Measurements from ENCODE around the gene KIF4B.
"Not testable (repeated sequence)": the region's sequence is repeated elsewhere in the genome, so short reads cannot be mapped to it uniquely, and the experiment has no call there.

KIF4B gene

DNA sequence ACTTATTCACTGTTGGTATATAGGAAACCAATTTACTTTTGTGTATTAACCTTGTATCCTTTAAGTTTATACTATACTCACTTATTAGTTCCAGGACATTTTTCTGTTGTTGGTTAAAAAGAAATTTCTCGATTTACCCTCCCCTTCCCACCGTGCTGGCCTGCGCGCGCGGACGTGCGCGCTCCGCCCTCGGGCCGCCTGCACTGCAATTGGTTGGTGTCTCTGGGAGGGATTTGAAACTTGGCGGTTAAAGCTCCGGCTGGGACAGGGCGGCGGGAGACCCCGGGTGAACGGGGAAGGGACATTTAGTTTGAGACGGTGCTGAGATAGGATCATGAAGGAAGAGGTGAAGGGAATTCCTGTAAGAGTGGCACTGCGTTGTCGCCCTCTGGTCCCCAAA lies at the start of gene KIF4B:
Gene KIF4B (plus strand): TSS at position 230 of the 400 bp plus-strand sequence. CDS start 105 bp downstream, at position 335.
- DNase-seq: no peak

DNA sequence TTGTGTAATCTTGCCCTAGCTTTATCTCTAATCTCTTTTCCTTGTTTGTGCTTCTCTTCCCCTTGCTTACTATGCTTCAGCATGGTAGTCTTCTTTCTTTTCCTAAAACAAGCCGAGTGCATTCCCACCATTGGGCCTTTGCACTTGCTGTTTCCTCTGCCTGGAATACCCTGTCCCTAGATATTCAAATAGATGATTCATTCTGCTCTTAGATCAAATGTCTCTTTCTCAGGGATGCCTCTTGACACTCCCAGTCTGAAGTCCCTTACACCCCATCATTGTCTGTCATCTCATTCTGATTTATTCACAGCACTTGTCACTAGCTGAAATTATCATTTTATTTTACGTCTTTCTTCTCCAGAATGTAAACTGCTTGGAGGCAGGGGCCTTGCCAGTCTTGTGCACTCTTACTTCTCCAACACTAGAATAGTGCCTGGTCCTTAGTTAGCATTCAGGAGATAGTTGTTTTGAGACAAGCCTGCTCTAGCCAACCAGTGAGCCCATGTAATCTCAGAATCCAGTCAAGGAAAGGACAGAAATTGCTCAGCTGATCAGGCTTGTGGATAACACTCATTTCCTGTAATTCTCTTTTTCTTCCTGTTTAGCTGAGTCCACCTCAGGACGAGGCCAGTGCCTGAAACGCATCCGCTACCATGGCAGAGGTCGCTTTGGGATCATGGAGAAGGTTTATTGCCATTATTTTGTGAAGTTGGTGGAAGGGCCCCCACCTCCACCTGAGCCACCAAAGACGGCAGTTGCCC lies 47.3 kb upstream of the KIF4B start:
- no peak for DNase-seq

GRCh38 chr5:154966874-154967273 lies 46.7 kb upstream of the KIF4B start:
- no peak for DNase-seq

- no peak for DNase-seq
These were observed 46.0 kb upstream of the KIF4B start for GRCh38 chr5:154967421-154968024.

DNA sequence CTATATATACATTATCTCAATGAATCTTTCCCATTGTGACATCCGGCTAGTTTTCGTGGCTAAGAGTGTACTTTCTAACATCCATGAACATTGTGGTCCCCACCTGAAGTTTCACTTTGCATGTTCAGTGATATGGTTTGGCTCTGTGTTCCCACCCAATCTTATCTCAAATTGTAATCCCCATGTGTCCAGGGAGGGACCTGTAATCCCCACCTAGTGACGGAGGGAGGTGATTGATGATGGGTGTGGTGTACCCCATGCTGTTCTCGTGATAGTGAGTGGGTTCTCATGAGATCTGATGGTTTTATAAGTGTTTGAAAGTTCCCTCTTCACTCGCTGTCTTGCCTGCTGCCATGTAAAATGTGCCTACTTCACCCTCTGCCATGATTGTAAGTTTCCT lies 44.6 kb upstream of the KIF4B start:
- DNase-seq: no peak

DNA sequence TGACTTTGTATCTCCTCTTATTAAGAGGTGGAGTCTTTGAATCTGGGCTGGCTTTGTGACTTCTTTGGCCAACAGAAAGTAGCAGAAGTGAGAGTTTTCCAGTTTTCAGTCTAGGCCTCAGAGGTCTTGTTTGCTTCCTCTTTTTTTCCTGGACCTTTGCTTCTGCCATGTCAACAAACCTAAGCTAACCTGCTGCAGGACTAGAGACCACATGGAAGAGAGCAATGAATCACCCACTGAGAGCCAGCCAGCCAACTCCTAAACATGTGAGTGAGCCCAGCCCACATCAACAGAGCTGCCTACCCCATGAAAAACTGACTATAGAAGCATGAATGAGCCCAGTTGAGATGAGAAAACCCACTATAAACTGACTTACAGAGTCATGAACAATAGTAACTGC lies 42.8 kb upstream of the KIF4B start:
- peak; percentile 47 for DNase-seq

DNA sequence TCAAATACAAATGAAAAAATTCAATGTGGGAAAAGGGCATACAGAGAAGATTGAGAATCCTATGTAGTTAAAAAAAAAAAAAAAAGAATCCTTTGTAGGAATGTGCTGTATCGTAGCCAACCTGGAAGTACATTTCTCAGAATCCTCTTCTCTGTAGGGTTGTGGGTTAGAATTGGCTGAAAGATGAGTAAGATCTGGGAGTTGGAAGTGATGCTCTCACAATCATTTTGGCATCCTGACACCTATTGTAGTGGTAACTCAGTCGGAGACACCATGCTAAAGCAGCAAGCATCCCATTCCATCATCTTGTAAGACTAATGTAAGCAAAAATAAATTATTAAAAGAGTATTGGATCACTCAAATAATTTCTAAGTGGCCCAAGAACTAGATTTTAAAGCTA lies 42.1 kb upstream of the KIF4B start:
- DNase-seq: no peak

DNA sequence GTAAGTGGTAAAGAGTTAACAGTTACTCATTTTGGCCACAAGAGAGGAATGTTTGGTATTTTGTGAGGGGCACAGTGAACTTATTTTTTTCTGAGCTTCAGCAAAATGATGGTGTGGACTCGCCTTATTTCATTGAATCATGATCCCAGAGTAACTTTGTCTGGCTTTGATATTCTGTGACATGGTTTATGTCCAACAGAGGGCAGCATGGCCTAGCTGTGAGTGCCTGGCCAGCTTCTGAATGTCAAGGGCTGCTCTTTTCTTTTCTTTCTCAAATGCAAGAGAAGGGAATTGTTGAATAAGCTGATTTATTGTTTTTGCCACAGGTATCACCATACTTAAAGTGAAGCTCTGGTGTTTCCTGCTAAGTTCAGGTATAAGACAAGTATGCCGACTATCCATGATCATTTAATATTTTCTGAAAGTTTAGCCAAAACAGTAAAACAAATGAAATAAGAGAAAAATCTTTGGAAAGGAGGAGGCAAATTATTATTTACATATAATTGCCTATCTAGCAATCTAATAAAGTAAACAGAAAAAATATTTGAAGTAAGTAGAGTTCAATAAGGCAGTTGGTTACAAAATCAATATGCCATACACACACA lies 41.0 kb upstream of the KIF4B start:
- peak; percentile 35 for DNase-seq

DNA sequence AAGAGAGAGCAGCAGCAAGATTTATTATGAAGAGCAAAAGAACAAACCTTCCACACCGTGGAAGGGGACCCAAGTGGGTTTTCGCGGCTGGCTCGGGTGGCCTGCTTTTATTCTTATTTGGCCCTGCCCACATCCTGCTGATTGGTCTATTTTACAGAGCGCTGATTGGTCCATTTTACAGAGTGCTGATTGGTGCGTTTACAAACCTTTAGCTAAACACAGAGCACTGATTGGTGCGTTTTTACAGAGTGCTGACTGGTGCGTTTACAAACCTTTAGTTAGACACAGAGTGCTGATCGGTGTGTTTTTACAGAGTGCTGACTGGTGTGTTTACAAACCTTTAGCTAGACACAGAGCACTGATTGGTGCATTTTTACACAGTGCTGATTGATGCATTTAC lies 37.5 kb upstream of the KIF4B start:
- not testable (repeated sequence) for DNase-seq

- no peak for DNase-seq
These were observed 36.1 kb upstream of the KIF4B start for GRCh38 chr5:154977409-154977808.

- DNase-seq: not testable (repeated sequence)
These were observed 35.3 kb upstream of the KIF4B start for GRCh38 chr5:154978294-154978693.

DNA sequence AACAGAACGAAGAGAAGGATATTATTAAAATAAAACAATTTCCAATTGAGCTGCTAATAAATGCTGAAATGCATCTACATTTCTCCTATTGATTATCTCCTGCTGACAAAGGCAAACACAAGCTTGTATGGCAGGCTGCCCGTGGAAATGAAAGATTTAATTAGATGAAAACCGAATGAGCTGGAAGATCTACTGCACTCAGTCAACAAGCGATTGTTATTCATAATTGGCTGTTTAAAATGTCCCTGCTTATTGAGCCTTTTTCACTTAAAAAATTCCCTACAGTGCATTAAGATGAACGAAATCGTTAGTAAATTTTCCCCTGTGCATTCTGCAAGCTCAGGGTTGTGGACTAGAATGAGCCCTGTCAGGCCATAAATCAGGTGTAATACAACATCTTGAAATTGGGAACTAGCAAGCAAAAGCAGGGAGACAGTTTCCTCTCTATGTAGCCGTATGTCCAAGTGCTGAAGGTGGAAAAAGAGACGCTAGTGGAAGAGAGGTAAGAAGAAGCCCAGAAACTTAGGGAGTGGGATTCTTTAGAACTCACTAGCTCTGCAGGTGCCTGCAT lies 28.5 kb upstream of the KIF4B start:
- no peak for DNase-seq

- no peak for DNase-seq
These were observed 27.4 kb upstream of the KIF4B start for GRCh38 chr5:154986151-154986550.

- no peak for DNase-seq
These were observed 23.9 kb upstream of the KIF4B start for GRCh38 chr5:154989626-154990025.

DNA sequence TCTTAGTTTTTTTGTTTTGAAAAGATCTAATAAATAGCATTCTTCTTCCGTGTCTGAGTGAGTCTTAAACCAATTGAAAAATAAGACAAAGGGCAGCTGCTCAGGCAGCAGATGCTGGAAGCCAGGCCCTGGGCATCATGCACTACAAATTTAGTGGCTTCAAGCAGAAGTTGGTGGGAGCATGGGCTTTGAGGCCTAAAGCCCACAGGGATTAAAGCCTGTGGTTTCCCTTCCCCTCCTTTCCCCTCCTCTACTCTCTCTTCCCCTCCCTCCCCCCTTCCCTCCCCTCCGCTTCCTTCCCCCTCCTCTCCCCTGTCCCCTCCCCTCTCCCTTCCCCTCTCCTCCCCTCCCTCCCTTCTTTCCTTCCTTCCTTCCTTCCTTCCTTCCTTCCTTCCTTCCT lies 20.1 kb upstream of the KIF4B start:
- no peak for DNase-seq

GRCh38 chr5:154995679-154996078 lies 17.9 kb upstream of the KIF4B start:
- no peak for DNase-seq

GRCh38 chr5:154997746-154998145 lies 15.8 kb upstream of the KIF4B start:
- DNase-seq: no peak

DNA sequence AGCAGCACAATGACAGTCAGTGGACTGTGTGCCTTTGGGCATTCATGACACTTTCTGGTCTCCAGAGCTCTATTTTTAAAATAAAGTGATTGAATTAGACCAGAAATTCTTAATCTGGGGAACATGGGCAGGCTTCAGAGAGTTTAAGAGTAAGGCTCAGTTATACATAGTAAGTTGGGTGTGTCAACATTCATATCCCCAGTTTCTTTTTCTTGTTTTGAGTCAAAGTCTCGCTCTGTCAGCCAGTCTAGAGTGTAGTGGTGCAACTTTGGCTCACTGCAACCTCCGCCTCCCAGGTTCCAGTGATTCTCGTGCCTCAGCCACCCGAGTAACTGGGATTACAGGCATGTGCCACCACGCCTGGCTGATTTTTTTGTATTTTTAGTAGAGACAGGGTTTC lies 13.7 kb upstream of the KIF4B start:
- DNase-seq: no peak

GRCh38 chr5:155001523-155001922 lies 12.0 kb upstream of the KIF4B start:
- DNase-seq: no peak

GRCh38 chr5:155002722-155003121 lies 10.8 kb upstream of the KIF4B start:
- not testable (repeated sequence) for DNase-seq

DNA sequence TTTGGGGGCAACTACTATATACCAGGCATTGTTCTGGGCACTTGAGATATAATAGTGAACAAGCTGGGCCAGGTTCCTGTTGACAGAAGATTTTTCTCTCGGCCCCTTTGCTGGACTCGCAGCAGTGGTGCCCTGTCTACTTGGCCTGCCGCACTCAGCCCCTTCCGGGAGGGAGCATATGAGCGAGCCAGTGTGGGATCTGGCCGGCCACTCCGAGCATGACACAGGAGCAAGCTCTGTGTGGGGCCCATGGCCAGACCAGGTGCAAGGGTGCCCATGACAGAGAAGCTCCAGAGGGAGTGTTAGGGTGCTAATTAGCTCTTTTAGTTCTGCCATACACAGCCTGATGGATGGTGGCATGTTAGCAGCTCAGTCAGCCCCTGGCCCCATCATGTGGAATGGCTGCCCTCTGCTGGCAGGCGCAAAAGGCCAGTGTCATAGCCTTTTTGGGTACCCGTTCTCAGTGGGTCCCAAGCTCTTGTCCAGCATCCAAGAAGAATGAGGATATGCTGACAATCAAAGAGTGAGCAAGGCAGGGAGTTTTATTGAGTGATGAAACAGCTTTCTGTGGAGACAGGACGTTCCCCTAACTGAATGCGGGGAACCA lies 9.3 kb upstream of the KIF4B start:
- DNase-seq: peak; percentile 17

GRCh38 chr5:155006265-155006664 lies 7.3 kb upstream of the KIF4B start:
- not testable (repeated sequence) for DNase-seq

GRCh38 chr5:155008669-155009068 lies 4.9 kb upstream of the KIF4B start:
- DNase-seq: no peak

- no peak for DNase-seq
These were observed 2.7 kb upstream of the KIF4B start for GRCh38 chr5:155010881-155011280.

Measured in RPMI8226 (cell line).